ENCODE measurements around the gene CEP43.

Gene CEP43

GRCh38 chr6:167013946-167014345 lies 14.7 kb downstream of the CEP43 start:
- no peak for DNase-seq (ENCODE audit: low read depth in 3 of 3)

- no peak for DNase-seq (ENCODE audit: low read depth in 3 of 3)
Measured at GRCh38 chr6:167015302-167015701, 16.1 kb downstream of the CEP43 start.

DNA sequence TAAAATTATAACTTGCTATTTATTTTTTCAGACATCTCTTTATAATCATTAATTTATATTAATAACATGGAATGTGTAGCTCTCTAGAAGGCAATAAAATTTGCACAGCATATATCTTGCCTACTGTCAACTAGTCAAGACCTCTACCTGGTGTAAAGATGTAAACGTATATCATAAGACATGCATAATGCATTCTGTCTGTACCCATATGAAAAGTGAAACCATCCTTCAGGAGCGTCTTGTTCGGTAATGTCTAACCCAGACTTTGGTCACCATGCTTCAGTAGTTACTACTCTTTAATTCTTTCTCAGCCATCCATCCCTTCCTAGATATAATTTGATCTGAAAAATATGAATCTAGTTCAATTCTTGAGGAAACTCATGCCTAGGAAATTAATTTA lies 21.0 kb downstream of the CEP43 start:
- DNase-seq (ENCODE audit: low read depth in 3 of 3), result no peak

- no peak for DNase-seq (ENCODE audit: low read depth in 3 of 3)
Measured at GRCh38 chr6:167027308-167027707, 28.1 kb downstream of the CEP43 start.

DNA sequence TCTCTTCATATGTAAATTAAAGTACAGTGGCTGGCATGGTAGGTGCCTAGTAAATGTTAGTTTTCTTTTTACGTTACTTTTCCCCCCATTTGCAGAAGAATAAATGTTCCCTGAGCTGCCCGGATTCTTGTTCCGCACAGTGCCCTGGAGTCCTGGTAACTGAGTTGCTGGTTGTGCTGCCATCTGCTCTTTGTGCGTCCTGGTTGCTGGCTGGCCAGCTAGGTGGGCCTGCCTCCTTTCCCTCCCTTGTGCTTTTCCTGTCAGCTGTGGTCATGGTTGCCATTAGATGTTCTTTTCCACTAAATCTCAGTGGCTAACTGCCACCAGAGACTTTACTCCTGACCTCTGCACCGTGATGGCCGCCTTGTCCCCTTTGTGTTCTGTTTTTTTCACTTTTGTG lies 28.6 kb downstream of the CEP43 start:
- DNase-seq (ENCODE audit: low read depth in 3 of 3), result no peak

GRCh38 chr6:167030222-167031072 lies 31.2 kb downstream of the CEP43 start:
- DNase-seq (ENCODE audit: low read depth in 3 of 3), result no peak

- DNase-seq (ENCODE audit: low read depth in 3 of 3), result no peak
Measured at GRCh38 chr6:167031082-167031709, 32.0 kb downstream of the CEP43 start.

DNA sequence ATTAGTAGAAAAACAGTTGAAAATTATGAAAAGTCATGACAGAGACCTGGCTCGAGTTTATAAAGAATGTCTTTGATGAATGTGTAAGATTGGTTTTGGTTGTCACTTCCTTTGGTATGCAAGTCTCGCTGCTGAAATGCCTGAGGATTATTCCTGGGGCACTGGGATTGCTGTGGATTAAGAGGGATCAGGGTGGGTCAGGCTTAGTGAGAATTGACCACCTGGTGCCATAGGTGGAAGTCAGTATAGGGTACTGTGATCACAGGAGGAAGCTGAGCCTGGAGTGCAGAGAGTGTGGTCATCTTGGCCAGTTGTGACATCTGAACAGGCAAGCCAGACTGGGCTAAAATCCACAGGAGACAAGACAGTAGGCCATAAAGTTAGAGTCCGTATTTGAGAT lies 34.9 kb downstream of the CEP43 start:
- no peak for DNase-seq (ENCODE audit: low read depth in 3 of 3)

GRCh38 chr6:167037762-167038161 lies 38.6 kb downstream of the CEP43 start:
- no peak for DNase-seq (ENCODE audit: low read depth in 3 of 3)

DNA sequence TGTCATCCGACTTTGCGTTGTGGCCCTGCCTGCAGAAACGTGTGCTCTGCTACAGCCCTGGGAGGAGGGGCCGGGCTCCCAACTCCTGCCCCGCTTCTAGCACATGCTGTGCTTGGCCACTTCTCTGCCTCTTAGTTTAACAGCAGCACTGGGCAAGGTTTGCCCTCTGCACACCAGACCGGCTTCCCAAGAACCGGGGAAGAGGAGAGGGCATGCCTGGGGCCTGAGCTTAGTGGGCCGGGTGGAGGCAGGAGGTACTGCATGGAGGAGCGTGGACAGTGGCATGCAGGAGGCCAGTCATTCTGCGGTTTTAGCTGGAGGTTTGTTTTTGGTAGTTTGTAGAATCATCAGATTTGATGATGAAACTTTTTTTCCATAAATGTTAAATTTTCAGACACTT lies 45.5 kb downstream of the CEP43 start:
- no peak for DNase-seq (ENCODE audit: low read depth in 3 of 3)

- no peak for DNase-seq (ENCODE audit: low read depth in 3 of 3)
Measured at GRCh38 chr6:167045828-167046580, 46.8 kb downstream of the CEP43 start.

DNA sequence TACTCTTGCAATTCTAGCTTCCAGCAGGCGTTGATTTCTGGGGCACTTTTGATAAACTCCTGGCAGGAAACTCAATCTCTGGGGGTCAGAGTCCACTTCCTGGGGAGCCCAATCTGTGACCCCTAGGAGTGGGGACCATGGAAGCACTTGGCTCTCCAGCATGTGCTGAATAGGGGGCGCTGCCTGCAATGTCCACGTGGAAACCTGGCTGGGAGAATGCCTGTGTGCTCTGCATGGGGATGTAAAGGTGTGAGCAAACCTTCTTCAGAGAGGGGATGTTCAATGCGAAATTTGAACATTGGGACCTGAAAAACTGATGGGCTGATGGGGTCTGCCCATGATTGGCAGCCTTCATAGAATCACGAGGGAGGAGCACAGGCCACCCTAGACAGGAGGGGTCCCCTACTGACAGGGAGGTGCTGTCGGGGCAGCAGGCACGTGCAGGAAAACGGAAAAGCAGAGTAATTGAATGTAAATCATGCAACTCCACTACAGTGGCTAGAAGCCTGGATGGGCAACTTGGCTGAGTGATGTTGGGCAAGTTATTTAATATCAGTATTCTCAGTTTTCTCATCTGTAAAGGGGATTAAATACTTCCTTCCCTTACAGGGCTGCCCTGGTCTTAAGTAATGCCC lies 47.8 kb downstream of the CEP43 start:
- DNase-seq (ENCODE audit: low read depth in 3 of 3), result no peak

DNA sequence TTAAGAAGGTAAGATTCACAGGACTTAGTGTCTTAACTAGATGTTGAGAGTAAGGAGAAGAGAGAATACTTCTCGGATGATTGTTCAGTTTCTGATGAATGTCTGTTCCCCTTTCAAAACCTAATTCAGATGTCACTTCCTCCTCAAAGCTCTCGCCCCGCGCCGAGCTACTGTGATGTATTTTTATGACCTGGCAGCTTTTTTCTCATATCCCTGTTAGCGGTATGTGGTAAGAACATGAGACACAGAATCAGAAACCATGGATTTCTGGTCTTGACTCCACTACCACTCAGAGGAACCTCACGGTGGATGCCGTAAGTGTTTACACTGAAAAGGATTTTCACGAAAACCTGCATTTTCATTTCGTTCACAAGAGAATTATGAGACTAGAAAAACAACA lies 48.4 kb downstream of the CEP43 start:
- peak; percentile 27 to 44 (median 44) for DNase-seq (ENCODE audit: low read depth in 3 of 3)
